Adrenal gland (tissue), 12 donors: ENCODE measurements around the gene STK24. TPM values are rescaled to one million over a fixed set of nuclear protein-coding genes. Genes with fewer than 3 reads are reported as not detected.
"Not testable (repeated sequence)": the region's sequence is repeated elsewhere in the genome, so short reads cannot be mapped to it uniquely, and the experiment has no call there.

Experiments
- DNase-seq, 7 donors: peaks; one replicate each; pipeline ENCODE4 v3.0.0-alpha.2; 2019 to 2020
- H3K27ac ChIP-seq, 5 donors: fragments of 200-600 bp; sonication (generic) in 4 of 5; 1 replicate in 3 of 5; 2 replicates in 2 of 5; pipeline versions ENCODE4 v1.5.1 to v1.8.0; 2016 to 2020; ENCODE audit warnings: mild to moderate bottlenecking in 1 of 5
- H3K27me3 ChIP-seq: fragments of 200-600 bp; 2 replicates; pipeline ENCODE4 v1.8.0; 2021
- H3K36me3 ChIP-seq, 2 donors: fragments of 200-600 bp; replicated peaks in 1 of 2; 1 replicate in 1 of 2; 2 replicates in 1 of 2; pipeline versions ENCODE4 v1.5.1 to v1.8.0; 2018 to 2022
- H3K4me1 ChIP-seq, 2 donors: fragments of 200-600 bp; replicated peaks in 1 of 2; 1 replicate in 1 of 2; 2 replicates in 1 of 2; pipeline versions ENCODE4 v1.5.1 to v1.8.0; 2018 to 2021
- H3K4me3 ChIP-seq, 4 donors: fragments of 200-600 bp; sonication (generic) in 3 of 4; one replicate each; pipeline ENCODE4 v1.5.1; 2016 to 2018
- H3K9me3 ChIP-seq, 3 donors: fragments of 200-600 bp; sonication (generic) in 1 of 3; replicated peaks in 1 of 3; 1 replicate in 2 of 3; 2 replicates in 1 of 3; pipeline versions ENCODE4 v1.5.1 to v1.8.0; 2016 to 2021
- POLR2A ChIP-seq, 2 donors: fragments of 450-650 bp; IDR thresholded peaks; one replicate each; pipeline ENCODE4 v1.6.1; 2017; ENCODE audit warnings: antibody characterized with exemption in 2 of 2, mild to moderate bottlenecking in 2 of 2, moderate library complexity in 1 of 2
- WGBS, 4 donors: extraction: QIAGEN DNeasy Blood & Tissue Kit in 2 of 4; methylation state at CpG; one replicate each; pipeline versions ENCODE4 v1.1.5 to v1.1.7; 2013 to 2017; 5-methylcytosine and 5-hydroxymethylcytosine counted together
- intact Hi-C, 2 donors: fragments of 100-400 bp; cut with DNase I; formaldehyde crosslinking; loops; one replicate each; pipeline versions ENCODE4 v1.14.1 to v1.15.0; 2022 to 2023
- polyA plus RNA-seq, 3 donors: library from polyadenylated mRNA; stranded (reverse); fragments of 200-250 nt in 2 of 3; fragments of 350-450 nt in 1 of 3; fragmentation: Illumina TruSeq in 1 of 3; extraction: RNeasy Lipid Tissue Mini Kit (QIAGEN cat#74804) in 1 of 3; gene quantifications; one replicate each; pipeline ENCODE4 v1.2.3, GENCODE V29; 2013 to 2014
- total RNA-seq, 9 donors: library from RNA; depleted of rRNA in 4 of 9; stranded (reverse); fragments of >200 nt in 4 of 9; fragments of 120-200 nt in 1 of 9; fragmentation: NEBNext Ultra II Directional in 1 of 9; extraction: Animal tissue kit (Norgen Biotek cat#: 25700) in 1 of 9; gene quantifications; one replicate each; pipeline versions ENCODE4 v1.1.0 to v1.2.4, GENCODE V29; 2013 to 2023
- TF ChIP-seq, protein P1 (sequence below), 6 experiments: fragments of 450-650 bp in 4 of 6; fragments of 200-600 bp in 2 of 6; sonication (generic) in 1 of 6; IDR thresholded peaks; 1 replicate in 5 of 6; 2 replicates in 1 of 6; pipeline versions ENCODE4 v1.5.1 to v1.8.0; 2016 to 2021; ENCODE audit warnings: antibody characterized with exemption in 6 of 6, mild to moderate bottlenecking in 2 of 6, moderate library complexity in 1 of 6
- donor health status: healthy with polysubstance abuse.
- donor health status: Bipolar disorder and iron deficiency.
- donor health status: DM: yes; HTN: yes; CAD: no.
- donor health status: DM: no; HTN: no; CAD: no.
- donor health status: DM: no; HTN: no; CAD: no.
- donor health status: DM: yes; HTN: yes; CAD: no.

STK24 gene
- total and polyA plus RNA-seq, 12 donors: 17.7 to 72.2 (median 56.0) TPM

DNA sequence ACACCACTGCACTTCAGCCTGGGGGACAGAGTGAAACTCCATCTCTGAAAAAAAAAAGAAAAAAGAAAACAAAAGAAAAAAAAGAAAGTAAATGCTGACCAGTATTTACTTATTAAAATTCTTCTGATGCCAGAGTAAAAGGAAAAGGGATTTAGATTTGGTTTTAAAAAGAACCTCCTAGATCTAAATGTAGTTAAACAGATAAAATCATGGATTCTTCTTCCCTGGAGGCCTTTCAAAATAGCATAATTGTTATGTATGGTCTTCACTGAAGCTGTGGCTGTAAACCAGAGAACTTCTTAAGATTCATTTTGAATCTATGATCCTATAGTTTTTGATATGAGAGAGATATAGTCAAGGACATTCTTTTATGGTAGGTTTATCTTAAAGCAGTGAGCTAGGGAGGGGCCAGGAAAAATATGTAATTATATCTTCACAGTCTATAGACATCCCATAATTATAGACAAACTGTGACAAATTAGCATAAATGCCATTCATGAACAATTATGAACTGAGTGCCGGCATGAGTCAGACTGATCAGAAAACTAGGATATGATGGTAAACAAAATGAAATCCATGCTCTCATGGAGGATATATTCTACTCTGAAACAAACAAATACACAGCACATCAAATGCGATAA lies 14.9 kb upstream of the STK24 start:
- TF ChIP-seq POLR2A (IDR thresholded peaks at IDR 0.05): no peak
- TF ChIP-seq, protein P1, sequence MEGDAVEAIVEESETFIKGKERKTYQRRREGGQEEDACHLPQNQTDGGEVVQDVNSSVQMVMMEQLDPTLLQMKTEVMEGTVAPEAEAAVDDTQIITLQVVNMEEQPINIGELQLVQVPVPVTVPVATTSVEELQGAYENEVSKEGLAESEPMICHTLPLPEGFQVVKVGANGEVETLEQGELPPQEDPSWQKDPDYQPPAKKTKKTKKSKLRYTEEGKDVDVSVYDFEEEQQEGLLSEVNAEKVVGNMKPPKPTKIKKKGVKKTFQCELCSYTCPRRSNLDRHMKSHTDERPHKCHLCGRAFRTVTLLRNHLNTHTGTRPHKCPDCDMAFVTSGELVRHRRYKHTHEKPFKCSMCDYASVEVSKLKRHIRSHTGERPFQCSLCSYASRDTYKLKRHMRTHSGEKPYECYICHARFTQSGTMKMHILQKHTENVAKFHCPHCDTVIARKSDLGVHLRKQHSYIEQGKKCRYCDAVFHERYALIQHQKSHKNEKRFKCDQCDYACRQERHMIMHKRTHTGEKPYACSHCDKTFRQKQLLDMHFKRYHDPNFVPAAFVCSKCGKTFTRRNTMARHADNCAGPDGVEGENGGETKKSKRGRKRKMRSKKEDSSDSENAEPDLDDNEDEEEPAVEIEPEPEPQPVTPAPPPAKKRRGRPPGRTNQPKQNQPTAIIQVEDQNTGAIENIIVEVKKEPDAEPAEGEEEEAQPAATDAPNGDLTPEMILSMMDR (IDR thresholded peaks at IDR 0.05): no peak
- whole genome bisulfite sequencing, 4 donors: 87 to 95% (median 91%) methylated on average over 2 of the region's 2 CpGs
- no peak for DNase-seq
- Histone ChIP-seq H3K4me1 (no peaks in the 10 kb centered on the region), H3K27ac (no peak overlapping the region), H3K36me3 (no peaks in the 10 kb centered on the region), H3K9me3 (no peaks in the 10 kb centered on the region), H3K4me3 (no peak overlapping the region), H3K27me3 (no peaks in the 10 kb centered on the region)
- intact Hi-C loops: no loop called here

DNA sequence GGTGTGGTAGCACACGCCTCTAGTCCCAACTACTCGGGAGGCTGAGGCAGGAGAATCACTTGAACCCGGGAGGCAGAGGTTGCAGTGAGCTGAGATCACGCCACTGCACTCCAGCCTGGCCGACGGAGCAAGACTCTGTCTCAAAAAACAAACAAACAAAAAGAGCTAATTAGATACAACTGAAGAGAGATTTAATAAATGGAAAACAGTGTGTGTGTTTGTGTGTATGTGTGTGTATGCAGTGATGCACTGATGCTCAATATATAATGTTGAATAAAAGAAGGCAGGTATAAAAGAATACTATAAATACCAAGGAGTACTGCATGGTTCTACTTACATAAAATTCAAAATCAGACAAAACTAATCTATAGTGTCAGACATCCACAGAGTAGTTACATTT lies 13.6 kb upstream of the STK24 start:
- intact Hi-C loops, H3K4me3 ChIP-seq, H3K4me1 ChIP-seq, H3K36me3 ChIP-seq, H3K27ac ChIP-seq, DNase-seq, H3K9me3 ChIP-seq, H3K27me3 ChIP-seq: not testable (repeated sequence)
- WGBS, 4 donors: 88 to 95% (median 95%) methylated on average over 6 of the region's 6 CpGs

DNA sequence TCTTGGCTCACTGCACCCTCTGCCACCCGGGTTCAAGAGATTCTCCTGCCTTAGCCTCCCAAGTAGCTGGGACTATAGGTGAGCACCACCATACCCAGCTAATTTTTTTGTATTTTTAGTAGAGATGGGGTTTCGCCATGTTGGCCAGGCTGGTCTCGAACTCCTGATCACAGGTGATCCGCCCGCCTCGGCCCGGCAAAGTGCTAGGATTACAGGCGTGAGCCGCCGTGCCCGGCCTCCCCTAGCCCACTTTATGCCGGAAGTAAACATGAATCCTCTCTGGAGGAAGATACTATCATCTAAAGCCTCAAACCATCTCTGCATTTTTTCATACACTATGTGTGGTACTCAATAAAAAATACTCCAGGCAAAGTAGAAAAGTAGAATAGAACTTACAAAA lies 12.6 kb upstream of the STK24 start:
- not testable (repeated sequence) for H3K27ac ChIP-seq, H3K4me1 ChIP-seq, H3K27me3 ChIP-seq, DNase-seq, H3K4me3 ChIP-seq, H3K36me3 ChIP-seq, H3K9me3 ChIP-seq
- 83 to 97% (median 91%) methylated on average over 12 of the region's 12 CpGs for WGBS, 4 donors
- intact Hi-C loops: loop anchor here in 1 of 2 donors (10.0 kb wide), 1 partner anchor 135 kb away; no protein-coding TSS in a partner anchor

DNA sequence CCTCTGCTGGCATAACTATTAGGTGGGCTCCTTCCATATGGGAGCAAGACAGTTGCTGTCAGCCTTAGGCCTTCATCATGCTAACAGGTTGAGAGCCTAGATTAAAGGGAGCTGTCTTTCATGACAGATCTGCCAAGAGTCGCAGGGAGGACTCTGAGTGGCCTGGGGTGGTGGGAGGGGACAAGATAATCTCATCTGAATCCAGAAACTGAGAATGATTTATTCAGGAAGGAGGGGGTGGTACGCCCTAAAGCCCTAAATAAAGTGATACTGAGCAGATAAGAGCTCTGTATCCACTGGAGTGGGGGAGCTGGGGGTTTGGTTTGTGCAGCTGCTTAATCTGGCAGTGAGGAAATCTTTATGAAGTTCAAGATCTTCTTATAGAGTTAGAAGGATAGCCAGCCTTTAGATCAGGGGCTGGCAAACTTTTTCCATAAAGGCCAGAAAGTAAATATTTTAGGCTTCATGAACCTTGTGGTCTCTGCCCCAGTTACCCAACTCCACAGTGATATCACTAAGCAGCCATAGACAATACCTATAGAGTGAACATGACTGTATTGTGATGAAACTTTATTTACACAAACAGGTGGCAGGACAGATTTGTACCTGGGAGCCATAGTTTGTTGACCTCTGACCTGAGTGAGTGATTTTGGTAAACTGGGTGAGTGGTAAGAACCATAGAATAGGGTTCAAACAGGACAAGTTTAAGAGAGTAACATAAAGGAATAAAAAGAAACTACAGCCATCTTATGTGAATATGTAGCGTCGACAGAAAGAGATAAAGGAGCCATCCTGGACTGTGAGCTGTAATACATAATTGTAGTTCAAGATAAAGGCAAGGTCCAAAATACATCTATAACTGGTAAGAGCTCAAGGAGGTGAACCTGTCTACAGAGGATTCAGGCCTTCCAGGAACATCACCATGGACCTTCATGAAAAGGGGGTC lies 9.8 kb upstream of the STK24 start:
- WGBS, 4 donors: 80 to 86% (median 84%) methylated on average over 4 of the region's 4 CpGs
- H3K27me3 ChIP-seq: no peaks in the 10 kb centered on the region
- TF ChIP-seq POLR2A (IDR thresholded peaks at IDR 0.05): no peak
- TF ChIP-seq, protein P1 (IDR thresholded peaks at IDR 0.05): no peak
- DNase-seq: no peak
- H3K27ac ChIP-seq: no peak overlapping the region
- H3K4me3 ChIP-seq: no peak overlapping the region
- peaks cover 0 to 2% of the 10 kb centered on the region in 2 donors for H3K4me1 ChIP-seq
- H3K36me3 ChIP-seq: no peaks in the 10 kb centered on the region
- intact Hi-C loops: loop anchor here in 1 of 2 donors (10.0 kb wide), 1 partner anchor 132 kb away; no protein-coding TSS in a partner anchor
- H3K9me3 ChIP-seq: no peaks in the 10 kb centered on the region

DNA sequence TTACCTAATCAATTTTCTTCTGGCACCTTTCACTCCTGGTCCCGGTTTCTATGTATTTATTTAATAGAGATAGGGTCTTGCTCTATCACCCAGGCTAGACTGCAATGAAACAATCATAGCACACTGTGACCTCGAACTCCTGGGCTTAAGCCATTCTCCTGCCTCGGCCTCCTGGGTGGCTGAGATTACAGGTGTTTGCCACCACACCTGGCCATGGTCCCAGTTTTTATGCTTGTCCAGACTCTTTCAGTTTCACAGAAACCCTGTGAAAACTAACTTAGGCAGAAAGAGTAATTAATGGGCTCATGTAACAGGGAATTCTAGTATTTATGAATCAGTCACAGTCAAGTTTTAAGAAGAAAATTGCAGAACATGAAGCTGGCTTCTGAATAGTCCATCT lies 9.0 kb upstream of the STK24 start:
- Histone ChIP-seq H3K4me3 (no peak overlapping the region), H3K36me3 (no peaks in the 10 kb centered on the region), H3K9me3 (no peaks in the 10 kb centered on the region), H3K27ac (no peak overlapping the region), H3K4me1 (peaks cover 0 to 4% of the 10 kb centered on the region in 2 donors), H3K27me3 (no peaks in the 10 kb centered on the region)
- WGBS, 4 donors: 88 to 95% (median 92%) methylated on average over 3 of the region's 3 CpGs
- no peak for DNase-seq
- no peak for TF ChIP-seq POLR2A (IDR thresholded peaks at IDR 0.05)
- TF ChIP-seq, protein P1 (IDR thresholded peaks at IDR 0.05): no peak
- intact Hi-C loops: loop anchor here in 1 of 2 donors (10.0 kb wide), 1 partner anchor 131 kb away; no protein-coding TSS in a partner anchor
